ENCODE data around the gene SLC25A42. TPM values are rescaled to one million over a fixed set of nuclear protein-coding genes. Genes with fewer than 3 reads are reported as not detected.
A peak's percentile ranks its signal among the peaks of the same experiment; 100 is the strongest.

SLC25A42 gene
- total RNA-seq, 1 donor from 2014 or later: 21.2 TPM

GRCh38 chr19:19059018-19059836, 4.6 kb upstream of the SLC25A42 start:
- Mint-ChIP-seq H3K36me3 (peaks cover 11% of the 10 kb centered on the region), H3K27ac (no peak overlapping the region), H3K4me1 (peaks cover 6% of the 10 kb centered on the region), H3K4me3 (no peak overlapping the region), H3K27me3 (ENCODE audit: low read depth) (no peaks in the 10 kb centered on the region), H3K9me3 (no peaks in the 10 kb centered on the region)
- TF ChIP-seq, protein P1, sequence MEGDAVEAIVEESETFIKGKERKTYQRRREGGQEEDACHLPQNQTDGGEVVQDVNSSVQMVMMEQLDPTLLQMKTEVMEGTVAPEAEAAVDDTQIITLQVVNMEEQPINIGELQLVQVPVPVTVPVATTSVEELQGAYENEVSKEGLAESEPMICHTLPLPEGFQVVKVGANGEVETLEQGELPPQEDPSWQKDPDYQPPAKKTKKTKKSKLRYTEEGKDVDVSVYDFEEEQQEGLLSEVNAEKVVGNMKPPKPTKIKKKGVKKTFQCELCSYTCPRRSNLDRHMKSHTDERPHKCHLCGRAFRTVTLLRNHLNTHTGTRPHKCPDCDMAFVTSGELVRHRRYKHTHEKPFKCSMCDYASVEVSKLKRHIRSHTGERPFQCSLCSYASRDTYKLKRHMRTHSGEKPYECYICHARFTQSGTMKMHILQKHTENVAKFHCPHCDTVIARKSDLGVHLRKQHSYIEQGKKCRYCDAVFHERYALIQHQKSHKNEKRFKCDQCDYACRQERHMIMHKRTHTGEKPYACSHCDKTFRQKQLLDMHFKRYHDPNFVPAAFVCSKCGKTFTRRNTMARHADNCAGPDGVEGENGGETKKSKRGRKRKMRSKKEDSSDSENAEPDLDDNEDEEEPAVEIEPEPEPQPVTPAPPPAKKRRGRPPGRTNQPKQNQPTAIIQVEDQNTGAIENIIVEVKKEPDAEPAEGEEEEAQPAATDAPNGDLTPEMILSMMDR (IDR thresholded peaks at IDR 0.05; ENCODE audit: unreplicated experiment): no peak
- DNase-seq (ENCODE audit: low spot score in 2 of 2, unreplicated experiment in 2 of 2): no peak

DNA sequence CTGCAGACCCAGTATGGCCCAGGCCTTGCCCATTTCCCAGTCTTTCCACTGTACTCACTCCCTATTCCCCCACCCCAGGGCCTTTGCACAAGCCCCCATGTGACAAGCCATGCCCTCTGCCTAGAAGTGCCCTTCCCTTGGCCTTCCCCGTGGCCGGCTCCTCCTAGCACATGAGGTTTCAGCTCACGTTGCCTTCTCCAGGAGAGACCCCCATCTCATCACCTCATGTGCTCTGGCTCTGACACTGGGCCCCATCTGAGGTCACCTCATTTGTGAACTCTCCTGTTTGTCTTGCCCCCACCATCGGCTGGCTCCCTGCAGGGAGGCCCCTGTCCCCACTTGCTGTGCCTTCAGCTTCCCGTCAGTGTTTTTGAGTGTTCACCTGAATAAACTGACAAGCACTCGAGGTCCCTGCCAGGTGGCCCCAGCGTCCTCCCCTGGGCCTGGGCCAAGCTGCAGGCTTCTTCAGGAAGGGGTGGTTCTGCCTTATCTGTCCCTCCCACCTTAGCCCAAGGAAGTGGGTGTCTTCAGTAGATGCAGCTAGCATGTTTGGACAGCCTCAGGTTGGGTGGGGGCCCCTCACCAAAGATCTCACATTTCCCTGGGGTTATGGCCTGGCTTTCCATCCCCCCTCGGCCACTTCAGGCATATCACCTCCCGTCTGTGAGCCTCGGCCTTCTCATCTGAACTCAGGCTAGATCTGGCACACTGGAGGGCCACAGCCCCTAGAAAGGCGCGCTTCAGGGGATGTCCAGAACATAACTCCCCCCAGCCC, 3.8 kb upstream of the SLC25A42 start:
- Mint-ChIP-seq H3K9me3 (no peaks in the 10 kb centered on the region), H3K27ac (no peak overlapping the region), H3K4me3 (no peak overlapping the region), H3K36me3 (peaks cover 11% of the 10 kb centered on the region), H3K27me3 (ENCODE audit: low read depth) (no peaks in the 10 kb centered on the region), H3K4me1 (peaks cover 14% of the 10 kb centered on the region)
- no peak for DNase-seq (ENCODE audit: low spot score in 2 of 2, unreplicated experiment in 2 of 2)
- TF ChIP-seq, protein P1 (IDR thresholded peaks at IDR 0.05; ENCODE audit: unreplicated experiment): no peak

DNA sequence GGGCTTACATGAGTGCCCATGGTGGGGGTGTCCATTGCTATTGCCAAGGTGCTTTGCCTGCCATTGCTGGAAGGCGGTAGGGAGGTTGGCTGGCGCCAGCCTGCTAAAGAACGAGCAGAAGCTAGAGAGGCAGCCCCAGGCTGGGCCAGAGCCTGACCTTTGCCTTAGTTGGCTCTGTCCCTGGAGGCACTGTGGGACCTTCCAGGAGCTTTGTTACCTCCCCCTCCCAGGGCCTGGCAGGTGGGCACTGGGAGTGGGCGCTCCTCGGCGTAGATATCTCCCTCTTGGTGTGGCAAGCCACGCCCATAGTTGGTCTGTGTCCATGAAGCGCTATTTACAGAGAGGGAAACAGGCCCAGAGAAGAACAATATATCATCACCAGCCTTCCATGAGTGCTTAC, 2.3 kb upstream of the SLC25A42 start:
- DNase-seq (ENCODE audit: low spot score in 2 of 2, unreplicated experiment in 2 of 2): no peak
- no peak overlapping the region for H3K4me3 Mint-ChIP-seq
- H3K27ac Mint-ChIP-seq: no peak overlapping the region
- peaks cover 11% of the 10 kb centered on the region for H3K36me3 Mint-ChIP-seq
- peaks cover 16% of the 10 kb centered on the region for H3K4me1 Mint-ChIP-seq
- H3K9me3 Mint-ChIP-seq: no peaks in the 10 kb centered on the region
- H3K27me3 Mint-ChIP-seq (ENCODE audit: low read depth): no peaks in the 10 kb centered on the region
- TF ChIP-seq, protein P1 (IDR thresholded peaks at IDR 0.05; ENCODE audit: unreplicated experiment): no peak

DNA sequence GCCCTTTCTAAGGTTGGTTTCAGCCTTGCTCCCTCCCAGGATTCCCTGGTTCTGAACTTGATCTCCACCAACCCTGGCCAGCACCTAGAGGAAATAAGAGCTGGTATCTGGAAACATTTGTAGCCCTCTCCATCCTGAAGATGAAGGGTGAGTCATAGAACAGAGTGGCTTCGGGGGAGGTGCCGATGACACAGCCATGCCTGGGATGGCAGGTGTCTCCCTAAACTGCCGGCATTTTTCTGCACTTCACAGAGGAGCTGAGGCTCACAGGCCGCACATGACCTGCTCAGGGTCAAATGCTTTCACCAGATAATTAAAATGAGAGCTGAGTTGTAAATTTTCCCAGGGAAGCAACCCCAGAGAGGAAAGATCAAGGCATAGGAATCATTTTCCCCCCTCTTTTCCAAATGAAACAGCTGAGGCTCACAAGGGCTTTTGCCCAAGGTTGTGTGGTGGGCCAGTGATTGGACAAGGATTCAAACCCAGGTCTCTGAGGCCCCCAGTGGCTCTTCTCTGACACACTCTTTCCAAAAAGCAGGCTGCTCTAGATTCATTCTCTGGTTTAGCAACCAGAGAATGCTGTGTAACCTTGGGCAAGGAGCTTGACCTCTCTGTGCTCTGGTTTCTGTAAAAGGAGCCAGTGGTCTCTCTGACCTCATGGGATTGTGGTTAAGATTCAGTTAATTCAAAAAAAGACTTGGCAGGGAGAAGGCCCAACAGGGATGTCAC, 1.2 kb upstream of the SLC25A42 start:
- Mint-ChIP-seq H3K4me1 (peaks cover 16% of the 10 kb centered on the region), H3K4me3 (peak overlapping the region; percentile 64), H3K36me3 (peaks cover 8% of the 10 kb centered on the region), H3K27ac (peak overlapping the region; percentile 66), H3K9me3 (no peaks in the 10 kb centered on the region), H3K27me3 (ENCODE audit: low read depth) (no peaks in the 10 kb centered on the region)
- TF ChIP-seq, protein P1 (IDR thresholded peaks at IDR 0.05; ENCODE audit: unreplicated experiment): no peak
- DNase-seq (ENCODE audit: low spot score in 2 of 2, unreplicated experiment in 2 of 2): no peak

DNA sequence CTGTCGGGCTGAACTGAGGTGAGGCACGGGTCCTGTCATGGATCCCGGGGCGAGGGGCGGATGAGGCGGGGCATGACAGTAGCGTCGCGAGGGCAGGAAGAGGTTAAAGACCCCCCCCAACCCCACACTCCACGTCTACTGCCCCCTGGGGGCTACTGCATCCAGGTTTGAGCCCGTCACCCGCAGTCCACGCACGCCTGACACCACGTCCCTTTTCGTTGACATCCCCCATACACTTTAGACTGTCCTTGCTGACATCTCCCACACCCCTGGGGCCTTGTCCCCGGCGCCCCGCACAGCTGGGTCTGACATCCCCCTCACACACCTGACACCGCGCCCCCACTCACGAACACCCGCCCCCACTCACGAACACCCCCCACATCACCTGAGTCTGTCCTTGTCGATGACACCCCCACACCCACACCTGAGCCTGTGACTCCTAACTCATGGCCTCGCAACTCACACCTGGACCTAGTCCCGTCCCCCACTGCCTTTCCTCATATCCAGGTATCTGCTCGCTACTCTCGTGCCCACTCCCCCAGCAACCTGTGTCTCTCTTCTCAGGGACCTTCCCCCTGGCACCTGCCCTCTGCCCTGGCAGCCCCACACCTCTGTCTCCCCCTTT, 416 bp downstream of the SLC25A42 start:
- Mint-ChIP-seq H3K9me3 (no peaks in the 10 kb centered on the region), H3K4me1 (peaks cover 16% of the 10 kb centered on the region), H3K4me3 (peak overlapping the region; percentile 64), H3K36me3 (peaks cover 5% of the 10 kb centered on the region), H3K27ac (peak overlapping the region; percentile 10), H3K27me3 (ENCODE audit: low read depth) (no peaks in the 10 kb centered on the region)
- DNase-seq (ENCODE audit: low spot score in 2 of 2, unreplicated experiment in 2 of 2): no peak
- TF ChIP-seq, protein P1 (IDR thresholded peaks at IDR 0.05; ENCODE audit: unreplicated experiment): no peak
